COLO668 (cell line): Measurements from ENCODE around the gene ARMC12.

ENCODE experiments used
- DNase-seq: peaks from one replicate; lab custom pipeline; 2025; ENCODE audit not compliant: unreplicated experiment; lab: John Stamatoyannopoulos, UW

Gene ARMC12

GRCh38 chr6:35718375-35718736 lies 18.5 kb upstream of the ARMC12 start:
- DNase-seq = no peak

- DNase-seq = no peak
Observed at GRCh38 chr6:35718911-35719381, 17.9 kb upstream of the ARMC12 start.

GRCh38 chr6:35719404-35719829 lies 17.4 kb upstream of the ARMC12 start:
- no peak for DNase-seq

GRCh38 chr6:35719830-35720733 lies 16.8 kb upstream of the ARMC12 start:
- no peak for DNase-seq

- DNase-seq = no peak
Observed at GRCh38 chr6:35722121-35722761, 14.6 kb upstream of the ARMC12 start.

- no peak for DNase-seq
Observed at GRCh38 chr6:35723587-35723986, 13.2 kb upstream of the ARMC12 start.

GRCh38 chr6:35724059-35724458 lies 12.8 kb upstream of the ARMC12 start:
- DNase-seq = no peak

- DNase-seq = no peak
Observed at GRCh38 chr6:35724471-35724870, 12.4 kb upstream of the ARMC12 start.

- DNase-seq = no peak
Observed at GRCh38 chr6:35725081-35725708, 11.6 kb upstream of the ARMC12 start.

GRCh38 chr6:35725721-35726438 lies 11.0 kb upstream of the ARMC12 start:
- DNase-seq = peak; percentile 48

- DNase-seq = peak; percentile 76
Observed at GRCh38 chr6:35727231-35727934, 9.4 kb upstream of the ARMC12 start.

GRCh38 chr6:35727935-35728682 lies 8.7 kb upstream of the ARMC12 start:
- DNase-seq = peak; percentile 89

- peak; percentile 58 for DNase-seq
Observed at GRCh38 chr6:35728683-35729678, 7.9 kb upstream of the ARMC12 start.

- no peak for DNase-seq
Observed at GRCh38 chr6:35729722-35730121, 7.1 kb upstream of the ARMC12 start.

GRCh38 chr6:35730745-35731413 lies 6.0 kb upstream of the ARMC12 start:
- DNase-seq = no peak

- peak; percentile 83 for DNase-seq
Observed at GRCh38 chr6:35731414-35731735, 5.5 kb upstream of the ARMC12 start.

GRCh38 chr6:35731736-35732532 lies 4.9 kb upstream of the ARMC12 start:
- DNase-seq = peak; percentile 87
